GM12892 (cell line): ENCODE results near the gene ABCD4.

Experiments used
- POLR2A ChIP-seq: IDR thresholded peaks from 2 replicates; pipeline ENCODE4 v1.6.1; 2011; ENCODE audit warnings: low read depth, low read length, control low read depth
- POLR2AphosphoS5 ChIP-seq: IDR thresholded peaks from 2 replicates; pipeline ENCODE4 v1.6.1; 2011; ENCODE audit warnings: low read depth, low read length, control low read depth
- TAF1 ChIP-seq: IDR thresholded peaks from 2 replicates; pipeline ENCODE4 v1.6.1; 2011; ENCODE audit warnings: low read depth, mild to moderate bottlenecking, control low read depth, low read length, borderline replicate concordance

- no peak for TF ChIP-seq POLR2A
- TF ChIP-seq POLR2AphosphoS5: no peak
- TF ChIP-seq TAF1: no peak
These were observed 544 bp downstream of the ABCD4 start for GRCh38 chr14:74302152-74302628.
